ES-I3 (cell line): ENCODE data around the gene KRT79.

ENCODE experiments used
- H3K36me3 ChIP-seq: 2 replicates; pipeline ENCODE4 v1.6.1; 2013; ENCODE audit warnings: mild to moderate bottlenecking, low read length, control low read depth, moderate library complexity; ENCODE audit not compliant: insufficient read depth
- H3K4me1 ChIP-seq: 2 replicates; pipeline ENCODE4 v1.6.1; 2013; ENCODE audit warnings: mild to moderate bottlenecking, control low read depth, low read length; ENCODE audit not compliant: insufficient read depth
- H3K9ac ChIP-seq: 2 replicates; pipeline ENCODE4 v1.6.1; 2013; ENCODE audit warnings: low read depth, mild to moderate bottlenecking, low read length, moderate library complexity
- H3K9me3 ChIP-seq: 2 replicates; pipeline ENCODE4 v1.6.1; 2013; ENCODE audit warnings: mild to moderate bottlenecking, low read length, moderate library complexity; ENCODE audit not compliant: control insufficient read depth, insufficient read depth

The KRT79 gene

DNA sequence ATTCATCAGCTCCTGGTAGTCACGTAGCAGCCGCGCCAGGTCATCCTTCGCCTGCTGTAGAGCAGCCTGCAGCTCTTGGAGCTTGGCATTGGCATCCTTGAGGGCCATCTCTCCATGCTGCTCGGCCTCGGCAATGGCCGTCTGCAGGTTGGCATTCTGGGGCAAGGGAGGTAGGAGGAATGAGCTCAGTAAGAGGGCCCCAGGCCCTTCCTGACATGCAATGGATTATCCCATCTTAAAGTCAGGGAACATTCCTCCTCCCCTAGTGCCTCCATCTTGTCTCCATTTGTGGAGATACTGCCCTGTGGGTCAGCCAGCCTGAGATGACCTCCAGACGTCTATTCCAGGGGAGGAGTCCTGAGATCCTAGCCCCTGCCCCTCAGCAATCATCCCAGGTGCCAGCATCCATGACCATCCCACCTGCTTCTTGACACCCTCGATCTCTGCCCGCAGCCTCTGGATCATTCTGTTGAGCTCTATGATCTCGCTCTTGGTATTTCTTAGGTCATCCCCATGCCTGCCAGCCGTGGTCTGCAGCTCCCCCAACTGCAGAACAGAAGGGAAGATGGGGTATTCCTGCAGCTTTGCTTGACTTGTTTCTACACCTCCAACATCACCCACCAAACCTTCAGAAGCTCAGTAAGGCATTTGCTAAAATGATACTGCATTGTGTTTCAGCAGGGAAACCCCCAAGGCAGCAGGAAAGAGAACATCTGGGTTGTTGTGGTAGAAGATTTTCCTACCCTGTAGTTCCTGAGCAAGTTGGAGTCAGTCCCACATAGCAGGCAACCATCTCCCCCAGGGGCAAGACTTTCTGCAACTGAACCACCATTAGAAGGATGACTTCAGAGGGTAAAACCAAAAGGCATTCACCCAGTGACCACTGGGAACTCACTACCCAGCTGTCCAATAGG is 42.6 kb downstream of the KRT79 start:
- Histone ChIP-seq H3K9ac (no peak overlapping the region), H3K9me3 (no peaks in the 10 kb centered on the region), H3K4me1 (no peaks in the 10 kb centered on the region), H3K36me3 (no peaks in the 10 kb centered on the region)

DNA sequence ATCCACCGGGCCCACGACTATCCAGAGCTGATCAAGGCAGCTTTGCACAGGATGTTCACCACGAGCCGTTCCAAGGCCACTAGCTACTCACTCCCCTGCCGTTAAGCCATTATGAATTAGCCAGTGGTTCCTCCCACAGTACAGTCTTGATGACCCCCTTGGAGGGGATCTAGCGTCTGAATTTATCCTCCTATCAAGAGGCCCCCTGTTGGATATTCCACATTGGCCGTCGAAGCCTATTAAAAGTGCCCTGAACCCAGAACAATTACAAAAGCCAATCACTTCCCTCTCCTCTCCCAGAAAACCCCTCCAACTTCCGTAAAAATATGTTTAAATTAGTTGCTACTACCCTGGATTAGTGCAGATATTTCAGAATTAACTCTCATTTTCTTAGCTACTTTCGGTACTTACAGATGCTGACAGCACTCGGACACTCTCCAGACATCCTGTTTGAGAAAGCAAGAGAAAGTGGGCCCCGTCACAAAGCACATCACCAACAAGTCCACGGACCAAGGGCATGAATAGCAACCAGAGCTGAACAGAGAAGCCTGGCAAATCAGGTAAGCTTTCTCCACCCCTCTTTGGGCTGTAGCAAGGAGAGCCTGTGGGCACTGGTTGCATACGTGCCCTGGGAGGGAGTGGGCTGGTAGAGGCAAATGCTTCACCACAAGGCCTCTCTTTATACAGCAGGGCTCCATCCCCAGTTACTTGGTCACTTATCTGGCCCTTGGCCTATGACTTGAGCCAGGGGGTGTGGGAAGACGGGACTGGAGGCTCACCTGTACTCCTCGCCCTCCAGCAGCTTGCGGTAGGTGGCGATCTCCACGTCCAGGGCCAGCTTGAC is 43.5 kb downstream of the KRT79 start:
- no peaks in the 10 kb centered on the region for H3K9me3 ChIP-seq

DNA sequence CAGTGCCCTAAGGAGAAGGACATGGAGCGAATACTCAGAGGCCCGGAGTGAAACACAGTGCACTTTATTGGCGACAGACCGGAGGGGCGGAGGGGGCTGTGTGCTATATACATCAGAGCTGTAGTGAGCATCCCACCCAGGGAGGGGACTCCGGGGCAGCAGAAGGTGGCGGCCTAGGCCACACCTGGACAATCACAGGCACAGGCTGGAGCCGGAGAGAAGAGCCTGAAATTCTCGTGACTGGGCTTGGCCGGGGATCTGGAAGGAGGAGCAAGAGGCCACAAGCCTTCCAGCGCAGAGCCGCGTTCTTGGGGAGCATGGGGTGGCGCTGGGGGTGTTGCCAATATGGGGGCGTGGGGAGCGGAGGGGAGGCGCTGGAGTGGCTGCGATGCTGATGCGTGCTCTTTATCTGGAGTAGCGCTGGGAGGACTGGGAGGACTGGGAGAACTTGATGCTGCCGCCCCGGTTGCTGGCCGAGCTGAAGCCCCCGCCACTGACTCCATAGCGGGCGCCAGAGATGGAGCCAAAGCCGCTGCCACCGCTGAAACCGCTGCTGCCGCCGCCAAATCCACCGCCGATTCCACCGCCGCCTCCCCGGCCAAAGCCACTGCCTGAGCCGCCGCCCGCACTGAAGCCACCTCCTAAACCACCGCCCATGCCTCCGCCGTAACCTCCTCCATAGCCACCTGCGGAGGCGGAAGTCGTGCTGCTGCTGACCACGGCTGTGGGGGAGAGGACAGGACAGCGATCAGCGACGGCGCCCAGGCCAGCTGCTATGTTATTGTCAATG is 44.3 kb downstream of the KRT79 start:
- Histone ChIP-seq H3K4me1 (no peaks in the 10 kb centered on the region), H3K9me3 (no peaks in the 10 kb centered on the region), H3K9ac (no peak overlapping the region), H3K36me3 (no peaks in the 10 kb centered on the region)

More for the DNA sequence above, 43.5 kb downstream of the KRT79 start:
- no peak overlapping the region for H3K9ac ChIP-seq
- no peaks in the 10 kb centered on the region for H3K36me3 ChIP-seq
- H3K4me1 ChIP-seq: no peaks in the 10 kb centered on the region

DNA sequence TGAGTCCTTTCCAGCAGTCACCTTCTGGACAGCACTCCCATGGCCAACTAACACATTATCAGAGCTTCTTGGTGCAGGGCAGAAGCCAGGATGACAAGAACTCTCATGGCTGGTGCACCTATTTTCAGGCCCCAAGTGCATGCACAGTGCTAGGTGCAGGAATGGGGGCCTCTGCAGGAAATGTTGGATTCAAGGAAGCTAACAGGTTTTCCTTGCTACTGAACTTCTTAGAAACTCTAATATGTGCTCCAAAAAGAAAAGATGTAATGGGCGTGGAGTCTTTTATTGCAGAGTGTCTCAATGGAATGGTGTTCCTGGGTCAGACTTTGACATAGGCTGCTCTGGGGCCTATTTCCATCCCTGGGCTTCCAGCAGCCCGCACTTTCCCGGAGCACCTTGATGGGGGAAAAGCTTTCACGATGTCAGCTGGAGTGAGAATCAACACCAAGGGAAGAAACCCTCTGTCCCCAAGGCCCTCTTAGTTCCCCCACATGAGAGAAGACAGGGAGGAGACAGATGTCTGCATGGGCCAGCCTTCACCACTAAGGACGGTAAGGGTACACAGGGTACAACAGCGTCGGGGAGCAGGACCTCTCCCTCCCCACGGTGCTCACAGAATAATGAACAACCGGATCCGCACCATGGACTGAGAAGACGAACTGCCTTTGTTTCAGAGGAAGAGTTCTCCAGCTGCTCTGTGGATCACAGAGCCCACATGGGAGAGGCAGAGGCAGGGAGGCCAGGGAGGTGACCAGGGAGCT is 45.1 kb downstream of the KRT79 start:
- H3K4me1 ChIP-seq: no peaks in the 10 kb centered on the region
- H3K36me3 ChIP-seq: no peaks in the 10 kb centered on the region
- H3K9me3 ChIP-seq: no peaks in the 10 kb centered on the region
- no peak overlapping the region for H3K9ac ChIP-seq

DNA sequence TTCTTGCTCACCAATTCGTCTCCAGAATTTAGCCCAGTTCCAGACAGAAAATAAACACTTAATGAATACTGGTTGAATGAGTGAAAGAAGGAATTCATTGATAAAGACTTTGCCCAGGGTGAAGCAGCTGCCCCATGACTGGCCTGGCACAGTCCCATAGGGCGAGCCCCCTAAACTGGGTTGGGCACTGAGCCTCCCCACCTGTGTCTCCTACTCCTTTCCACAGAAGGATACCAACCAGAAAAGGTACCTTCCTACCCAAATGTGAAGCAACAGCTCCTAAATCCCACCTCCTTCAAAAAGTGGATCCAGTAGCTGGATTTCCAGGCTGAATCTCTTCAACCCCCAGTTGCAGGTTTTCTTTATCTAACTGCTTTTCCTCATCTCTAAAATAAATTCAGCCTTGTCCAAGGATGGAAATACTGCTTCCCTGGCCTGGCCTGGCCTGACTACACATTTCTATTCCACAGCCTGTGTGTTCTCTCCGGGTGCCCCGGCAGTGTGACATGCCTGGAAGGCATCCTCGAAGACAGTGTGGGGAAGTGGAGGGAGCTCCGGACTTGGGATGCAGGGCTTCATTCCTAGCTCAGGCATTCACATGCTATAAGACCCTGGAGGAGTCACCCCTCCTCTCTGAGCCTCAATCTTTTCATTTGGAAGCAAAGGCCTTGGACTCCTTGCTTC is 45.8 kb downstream of the KRT79 start:
- Histone ChIP-seq H3K9ac (no peak overlapping the region), H3K4me1 (no peaks in the 10 kb centered on the region), H3K36me3 (no peaks in the 10 kb centered on the region), H3K9me3 (no peaks in the 10 kb centered on the region)

DNA sequence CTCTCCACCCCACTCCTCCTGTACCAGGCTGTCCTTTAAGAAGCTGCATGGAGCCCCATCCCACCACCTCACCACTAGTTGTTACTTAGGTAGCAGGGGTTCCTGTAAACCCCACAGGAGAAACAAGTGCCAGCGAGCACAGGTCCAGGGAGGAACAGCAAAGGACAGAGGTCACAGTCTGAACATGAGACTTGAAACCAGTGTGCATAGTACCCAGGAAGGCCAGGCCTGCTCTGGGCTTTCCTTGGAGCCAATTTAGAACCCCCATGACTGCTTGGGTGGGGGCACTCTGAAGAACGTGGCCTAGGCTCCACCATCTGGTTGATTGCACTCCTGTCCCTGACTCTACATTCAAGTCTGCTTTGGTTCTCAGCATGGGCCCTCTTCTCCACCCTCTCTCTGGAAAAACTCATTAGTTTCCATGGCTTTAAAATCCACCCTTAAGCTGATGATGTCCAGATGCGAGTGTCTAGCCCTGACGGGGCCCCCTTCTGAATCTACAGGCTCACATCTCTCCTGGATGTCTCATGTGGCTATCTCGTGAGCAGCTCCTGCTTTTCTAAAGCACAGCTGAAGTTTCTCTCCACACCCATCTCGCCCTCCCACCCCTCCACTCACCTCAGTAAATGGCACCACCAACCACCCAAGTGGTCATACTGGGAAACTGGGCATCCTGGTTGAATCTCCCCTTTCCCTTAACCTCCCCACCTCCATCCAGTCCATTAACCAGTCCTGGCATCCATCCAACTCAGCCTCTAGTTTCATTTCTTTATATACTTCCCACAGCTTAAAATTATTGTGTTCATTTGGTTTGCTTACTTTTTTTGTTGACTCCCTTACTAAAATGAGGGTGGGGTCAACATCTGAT is 46.6 kb downstream of the KRT79 start:
- Histone ChIP-seq H3K36me3 (no peaks in the 10 kb centered on the region), H3K9ac (no peak overlapping the region)

DNA sequence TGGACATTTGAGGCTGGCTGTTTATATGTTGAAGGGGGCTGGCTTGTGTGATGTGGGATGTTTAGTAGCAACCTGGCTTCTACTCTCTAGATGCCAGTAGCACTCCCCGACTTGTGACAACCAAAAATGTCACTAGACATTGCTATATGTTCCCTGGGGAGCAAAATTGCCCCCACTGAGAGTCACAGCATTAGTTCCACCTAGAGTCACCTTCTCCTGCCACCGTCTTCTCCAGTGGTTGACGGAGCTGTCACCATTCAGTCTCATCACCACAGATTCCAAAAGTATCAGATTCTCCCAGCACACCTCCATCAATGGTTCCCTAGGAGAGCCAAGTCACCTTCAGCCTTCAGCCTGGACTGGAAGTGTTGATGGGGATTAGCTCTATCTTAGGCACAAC is 49.2 kb downstream of the KRT79 start:
- H3K4me1 ChIP-seq: no peaks in the 10 kb centered on the region
- no peaks in the 10 kb centered on the region for H3K36me3 ChIP-seq
- H3K9me3 ChIP-seq: no peaks in the 10 kb centered on the region
- H3K9ac ChIP-seq: no peak overlapping the region

More for the DNA sequence above, 46.6 kb downstream of the KRT79 start:
- no peaks in the 10 kb centered on the region for H3K9me3 ChIP-seq
- no peaks in the 10 kb centered on the region for H3K4me1 ChIP-seq

DNA sequence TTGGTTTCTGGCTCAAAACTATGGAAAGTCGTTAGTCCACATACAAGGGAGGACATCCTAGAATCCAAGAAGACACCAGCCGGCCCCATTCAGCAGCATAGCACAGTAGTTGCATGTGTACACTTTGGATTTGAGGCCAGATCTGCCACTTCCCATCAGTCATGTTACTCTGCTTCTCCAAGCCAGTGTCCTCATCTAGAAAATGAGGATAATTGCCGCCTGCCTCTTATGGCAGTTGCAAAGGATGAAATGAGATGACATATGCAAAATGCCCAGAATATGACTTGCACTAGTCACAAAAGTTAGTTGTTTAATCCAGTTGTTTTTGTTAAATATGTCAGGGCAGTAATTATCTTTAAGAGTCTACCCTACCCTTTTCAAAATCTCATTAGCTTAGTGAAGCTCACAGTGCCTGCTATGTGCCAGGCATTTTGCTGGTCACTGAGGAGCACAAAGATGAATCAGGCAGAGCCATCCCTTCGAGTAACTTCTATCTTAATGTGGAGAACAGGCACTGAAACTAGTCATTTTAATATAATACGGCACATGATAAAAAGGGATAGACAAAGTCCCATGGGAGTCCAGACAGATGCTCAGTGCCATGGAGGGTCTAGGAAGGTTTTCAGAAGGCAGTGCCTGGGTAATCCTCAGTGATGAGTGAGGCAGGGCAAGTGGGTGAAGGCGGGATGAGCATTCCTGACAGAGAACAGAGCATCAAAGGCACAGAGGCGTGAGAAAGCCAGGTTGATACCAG is 50.4 kb downstream of the KRT79 start:
- H3K36me3 ChIP-seq: no peaks in the 10 kb centered on the region

DNA sequence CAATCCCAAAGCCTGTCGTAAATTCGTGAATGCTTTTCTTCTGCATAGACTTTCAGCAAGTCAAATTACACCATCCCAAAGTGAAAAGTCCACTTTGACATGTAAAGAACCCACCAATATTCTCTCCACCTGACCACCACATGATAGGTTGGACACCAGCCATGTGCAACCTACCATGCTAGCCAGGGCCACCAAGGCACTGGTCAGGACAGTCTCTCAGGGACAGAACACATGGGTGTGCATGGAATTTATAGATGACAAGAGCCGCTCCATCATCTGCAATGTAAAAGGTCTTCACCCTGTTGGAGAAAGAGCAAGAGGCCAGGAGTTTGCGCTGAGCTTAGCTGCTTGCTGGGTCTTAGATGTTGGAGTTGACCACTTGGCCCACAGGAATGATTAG is 51.6 kb downstream of the KRT79 start:
- no peaks in the 10 kb centered on the region for H3K9me3 ChIP-seq
- H3K36me3 ChIP-seq: no peaks in the 10 kb centered on the region

More for the DNA sequence above, 50.4 kb downstream of the KRT79 start:
- Histone ChIP-seq H3K9me3 (no peaks in the 10 kb centered on the region), H3K4me1 (no peaks in the 10 kb centered on the region), H3K9ac (no peak overlapping the region)

DNA sequence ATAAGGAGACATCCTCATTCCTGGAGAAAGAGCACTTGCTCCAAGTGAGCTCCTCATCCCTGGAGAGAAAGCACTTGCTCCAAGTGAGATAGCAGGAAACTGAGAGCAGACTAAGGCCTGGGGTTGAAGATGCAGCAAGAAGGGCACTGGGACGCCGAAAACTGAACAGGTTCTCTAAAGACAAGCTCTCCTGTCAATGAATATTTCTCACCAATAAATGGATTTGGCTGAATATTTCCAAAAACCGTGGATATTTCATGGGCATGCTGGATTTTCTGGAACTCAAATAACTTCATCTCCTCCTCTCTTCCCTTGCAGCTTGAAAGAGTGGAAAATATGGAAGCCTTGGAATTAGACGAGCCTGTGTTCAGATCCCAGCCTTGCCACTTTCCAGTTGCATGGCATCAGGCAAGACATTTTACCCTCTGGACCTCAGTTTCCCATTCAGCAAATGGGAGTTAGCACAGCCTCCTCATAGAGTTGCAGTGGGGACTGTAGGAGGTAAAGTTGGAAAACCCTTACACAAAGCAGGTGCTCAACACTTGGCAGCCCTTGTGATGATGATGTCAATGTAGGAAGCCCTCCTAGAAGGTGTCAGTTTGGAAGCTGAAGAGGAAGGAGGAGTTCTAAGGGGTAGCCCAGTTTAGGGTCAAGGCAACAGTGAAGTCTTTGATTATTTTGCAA is 52.6 kb downstream of the KRT79 start:
- H3K9me3 ChIP-seq: no peaks in the 10 kb centered on the region
- H3K4me1 ChIP-seq: no peaks in the 10 kb centered on the region
- H3K36me3 ChIP-seq: no peaks in the 10 kb centered on the region
- no peak overlapping the region for H3K9ac ChIP-seq

More for the DNA sequence above, 51.6 kb downstream of the KRT79 start:
- no peak overlapping the region for H3K9ac ChIP-seq
- no peaks in the 10 kb centered on the region for H3K4me1 ChIP-seq

DNA sequence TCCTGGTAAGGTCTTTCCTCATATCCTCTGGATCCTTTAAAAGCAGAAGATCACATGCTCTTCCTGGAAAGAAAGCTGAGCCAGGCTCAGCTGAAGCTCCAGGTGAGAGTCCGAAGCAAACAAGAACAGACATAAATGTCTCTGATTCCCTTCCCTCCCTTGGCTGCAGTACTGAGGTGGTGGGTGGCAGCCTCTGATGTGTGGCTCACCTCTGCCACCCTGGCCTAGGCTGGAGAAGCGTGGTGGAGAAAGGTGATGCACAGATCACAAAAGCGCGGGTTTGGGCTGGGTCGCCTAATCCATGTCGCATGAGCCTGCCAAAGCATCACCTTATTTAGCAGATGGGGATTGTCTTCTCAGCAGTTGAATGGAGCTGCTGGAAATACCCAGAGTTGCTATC is 54.2 kb downstream of the KRT79 start:
- Histone ChIP-seq H3K9ac (no peak overlapping the region), H3K36me3 (no peaks in the 10 kb centered on the region), H3K9me3 (no peaks in the 10 kb centered on the region), H3K4me1 (no peaks in the 10 kb centered on the region)

DNA sequence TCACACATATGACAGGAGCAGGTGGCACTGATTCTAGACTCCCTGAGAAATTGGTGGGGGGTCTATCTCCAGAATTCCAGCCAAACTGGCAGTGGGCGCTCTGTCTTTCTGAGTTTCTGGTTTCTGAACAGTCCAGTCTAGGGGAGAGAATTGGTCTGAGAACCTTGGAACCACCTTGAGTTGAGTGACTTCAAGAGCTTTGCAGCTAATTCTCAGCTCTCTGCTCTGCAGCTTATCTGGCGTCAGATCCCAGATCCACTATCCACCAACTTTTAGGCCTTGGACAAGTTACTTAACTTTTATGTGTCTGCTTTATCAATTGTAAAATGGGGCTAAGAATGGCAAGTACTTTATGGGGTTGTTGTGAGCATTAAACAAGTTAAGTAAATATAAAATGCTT is 55.3 kb downstream of the KRT79 start:
- no peaks in the 10 kb centered on the region for H3K4me1 ChIP-seq
- no peaks in the 10 kb centered on the region for H3K36me3 ChIP-seq
- no peaks in the 10 kb centered on the region for H3K9me3 ChIP-seq
- no peak overlapping the region for H3K9ac ChIP-seq
